ENCODE data around the gene STAC2. TPM values are rescaled to one million over a fixed set of nuclear protein-coding genes. Genes with fewer than 3 reads are reported as not detected.
A peak's percentile ranks its signal among the peaks of the same experiment; 100 is the strongest.

Gene STAC2
- total and polyA plus RNA-seq, 7 donors, result 0.07 to 1.2 (median 0.32) TPM; not detected in 1

DNA sequence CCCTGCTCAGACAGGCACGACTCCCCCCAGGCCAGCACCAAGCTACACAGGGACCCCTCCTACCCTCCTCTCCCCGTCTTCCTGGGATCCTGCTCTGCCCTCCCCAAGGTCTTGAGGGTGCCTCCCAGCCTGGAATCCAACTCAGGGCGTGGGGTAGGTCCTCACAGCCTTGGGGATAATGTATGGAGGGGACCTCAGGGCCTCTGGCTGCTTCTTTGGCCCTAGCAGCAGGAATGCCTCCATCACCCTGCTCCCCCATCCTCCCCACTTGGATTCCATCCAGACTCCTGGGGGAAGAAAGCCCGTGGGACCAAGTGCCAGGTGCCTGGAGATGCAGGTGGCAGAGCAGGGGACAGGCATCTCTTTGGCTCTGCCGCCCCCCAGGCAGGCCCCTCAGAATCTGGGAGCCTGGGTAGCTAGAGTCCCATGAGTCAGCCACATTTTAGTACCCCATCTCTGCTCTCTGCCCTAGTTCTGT lies 10.7 kb upstream of the STAC2 start:
- WGBS, 3 donors, result 55 to 61% (median 60%) methylated on average over 5 of the region's 5 CpGs
- DNase-seq (no peak), ATAC-seq (no peak)
- no peak overlapping the region for H3K27ac ChIP-seq
- no peaks in the 10 kb centered on the region for H3K9me3 ChIP-seq
- peaks cover 0 to 3% (median 0%) of the 10 kb centered on the region in 3 donors for H3K27me3 ChIP-seq (ENCODE audit: insufficient read depth in 3 of 3, low read length in 2 of 3)
- no peaks in the 10 kb centered on the region for H3K36me3 ChIP-seq (ENCODE audit: insufficient read depth in 1 of 2, low read depth in 1 of 2)
- intact Hi-C loops (cut with DNase I), result loop anchor here in 1 of 2 donors (10.0 kb wide), 1 partner anchor 72 kb away; the partner anchor contains the start of gene ARL5C
- TF ChIP-seq, protein P1, sequence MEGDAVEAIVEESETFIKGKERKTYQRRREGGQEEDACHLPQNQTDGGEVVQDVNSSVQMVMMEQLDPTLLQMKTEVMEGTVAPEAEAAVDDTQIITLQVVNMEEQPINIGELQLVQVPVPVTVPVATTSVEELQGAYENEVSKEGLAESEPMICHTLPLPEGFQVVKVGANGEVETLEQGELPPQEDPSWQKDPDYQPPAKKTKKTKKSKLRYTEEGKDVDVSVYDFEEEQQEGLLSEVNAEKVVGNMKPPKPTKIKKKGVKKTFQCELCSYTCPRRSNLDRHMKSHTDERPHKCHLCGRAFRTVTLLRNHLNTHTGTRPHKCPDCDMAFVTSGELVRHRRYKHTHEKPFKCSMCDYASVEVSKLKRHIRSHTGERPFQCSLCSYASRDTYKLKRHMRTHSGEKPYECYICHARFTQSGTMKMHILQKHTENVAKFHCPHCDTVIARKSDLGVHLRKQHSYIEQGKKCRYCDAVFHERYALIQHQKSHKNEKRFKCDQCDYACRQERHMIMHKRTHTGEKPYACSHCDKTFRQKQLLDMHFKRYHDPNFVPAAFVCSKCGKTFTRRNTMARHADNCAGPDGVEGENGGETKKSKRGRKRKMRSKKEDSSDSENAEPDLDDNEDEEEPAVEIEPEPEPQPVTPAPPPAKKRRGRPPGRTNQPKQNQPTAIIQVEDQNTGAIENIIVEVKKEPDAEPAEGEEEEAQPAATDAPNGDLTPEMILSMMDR (IDR thresholded peaks at IDR 0.05), result no peak
- peaks cover 13% of the 10 kb centered on the region for H3K4me1 ChIP-seq
- no peak overlapping the region for H3K4me3 ChIP-seq

DNA sequence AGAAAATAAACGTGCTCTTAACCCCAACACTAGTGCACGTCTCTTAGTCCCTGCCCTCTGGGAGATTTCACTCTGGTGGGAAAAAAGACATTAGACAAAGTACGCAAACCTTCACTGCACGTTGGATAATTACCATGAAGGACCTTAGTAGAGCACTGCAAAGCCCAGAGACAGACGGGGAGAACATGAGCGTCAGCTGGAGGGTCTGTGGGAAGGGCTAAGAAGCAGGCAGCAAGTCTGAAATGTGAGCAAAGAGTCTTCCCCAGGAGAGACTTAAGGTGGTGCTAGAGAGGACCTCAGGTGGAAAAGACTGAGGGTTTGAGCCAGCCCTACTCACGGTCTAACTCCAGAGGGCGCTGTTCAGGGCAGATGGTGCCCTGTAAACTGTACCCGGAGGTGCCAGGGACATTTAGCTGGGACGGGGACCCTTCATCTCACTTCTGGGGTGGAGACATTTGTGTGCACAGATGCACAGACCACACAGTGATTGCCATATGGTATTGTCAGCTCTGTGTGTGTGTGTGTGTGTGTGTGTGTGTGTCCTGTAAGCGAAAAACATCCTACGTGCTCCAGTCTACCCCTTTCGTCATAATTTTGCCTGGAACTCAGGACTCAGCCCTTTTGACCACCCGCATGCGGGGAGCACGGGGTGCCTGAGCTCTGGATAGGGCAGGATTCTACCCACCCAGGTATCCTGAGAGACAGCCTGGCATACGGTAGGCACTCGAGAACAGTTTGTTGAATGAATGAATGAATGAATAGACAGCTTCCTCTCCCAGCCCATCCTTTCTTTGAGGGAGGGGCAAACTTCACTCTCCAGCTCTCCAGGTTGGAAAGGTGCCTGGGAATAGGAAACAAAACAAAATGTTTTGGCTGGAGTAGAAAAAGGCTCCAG lies 10.1 kb upstream of the STAC2 start:
- Histone ChIP-seq H3K36me3 (ENCODE audit: insufficient read depth in 1 of 2, low read depth in 1 of 2) (no peaks in the 10 kb centered on the region), H3K27me3 (ENCODE audit: insufficient read depth in 3 of 3, low read length in 2 of 3) (peaks cover 0 to 4% (median 0%) of the 10 kb centered on the region in 3 donors), H3K4me3 (no peak overlapping the region), H3K4me1 (peaks cover 15% of the 10 kb centered on the region), H3K27ac (no peak overlapping the region), H3K9me3 (no peaks in the 10 kb centered on the region)
- WGBS, 3 donors, result 31 to 32% (median 32%) methylated on average over 18 of the region's 18 CpGs
- DNase-seq, result no peak
- TF ChIP-seq, protein P1 (IDR thresholded peaks at IDR 0.05), result peak; percentile 47
- intact Hi-C loops (cut with DNase I), result loop anchor here in 1 of 2 donors (10.0 kb wide), 1 partner anchor 71 kb away; the partner anchor contains the start of gene ARL5C
- peak; percentile 55 to 78 (median 64) for ATAC-seq

DNA sequence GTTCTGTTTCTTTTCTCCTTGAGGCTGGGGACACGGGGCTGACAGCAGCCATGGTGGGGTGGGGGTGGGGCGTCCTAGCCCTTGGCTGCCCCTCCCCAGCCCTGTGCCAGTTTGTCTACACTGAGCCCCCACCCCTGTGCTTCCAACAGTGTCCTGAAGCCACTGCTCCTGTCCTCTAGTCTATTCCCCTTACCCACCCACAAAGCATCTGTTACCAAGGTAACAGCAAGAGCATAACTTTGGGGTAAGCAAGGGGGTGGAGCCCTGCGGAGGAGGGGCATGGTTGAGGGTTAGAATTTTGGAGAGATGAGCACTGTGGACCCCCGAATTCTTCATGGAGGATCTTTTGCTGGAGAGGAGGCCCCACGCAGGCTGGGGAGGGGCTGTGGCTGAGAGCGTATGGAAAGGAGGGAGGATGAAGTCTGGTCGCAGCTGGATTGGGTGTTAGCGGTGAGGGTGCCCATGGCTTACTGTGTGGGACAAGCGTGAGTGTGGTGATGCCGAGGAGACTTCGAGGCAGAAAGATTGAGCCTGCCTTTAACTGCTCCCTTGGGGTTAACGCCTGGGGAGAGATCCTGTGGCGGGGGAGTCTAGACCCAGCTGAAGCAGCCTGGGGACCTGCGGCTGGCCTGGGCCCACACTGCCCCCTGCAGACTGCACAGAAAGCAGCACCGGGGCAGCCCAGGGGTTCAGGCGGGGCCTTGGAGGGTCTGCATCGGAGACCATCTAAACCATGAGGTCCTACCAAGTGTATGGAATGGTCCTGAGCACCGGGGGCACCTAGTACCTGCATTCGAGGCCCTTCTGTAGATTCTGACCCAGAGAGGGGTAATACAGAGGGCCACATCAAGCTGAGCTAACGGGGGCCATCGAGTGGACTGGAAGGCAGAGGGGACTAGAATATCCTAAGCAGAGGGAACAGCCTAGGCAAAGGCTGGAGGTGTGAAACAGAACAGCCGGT lies 6.1 kb upstream of the STAC2 start:
- peak; percentile 81 to 90 (median 86) for ATAC-seq
- peak; percentile 57 to 82 for DNase-seq
- no peaks in the 10 kb centered on the region for H3K9me3 ChIP-seq
- H3K4me3 ChIP-seq, result peak overlapping the region; percentile 18
- H3K27ac ChIP-seq, result no peak overlapping the region
- no peaks in the 10 kb centered on the region for H3K36me3 ChIP-seq (ENCODE audit: insufficient read depth in 1 of 2, low read depth in 1 of 2)
- H3K4me1 ChIP-seq, result peaks cover 17% of the 10 kb centered on the region
- intact Hi-C loops (cut with DNase I), result loop anchor here (1.0 to 10.0 kb wide), 2 partner anchors 25 to 67 kb away; partner anchors contain the start of gene ARL5C (in 1 of the 2)
- TF ChIP-seq, protein P1 (IDR thresholded peaks at IDR 0.05), result peak; percentile 81
- H3K27me3 ChIP-seq (ENCODE audit: insufficient read depth in 3 of 3, low read length in 2 of 3), result peaks cover 0 to 6% (median 0%) of the 10 kb centered on the region in 3 donors
- 10 to 14% (median 12%) methylated on average over 22 of the region's 22 CpGs for WGBS, 3 donors

DNA sequence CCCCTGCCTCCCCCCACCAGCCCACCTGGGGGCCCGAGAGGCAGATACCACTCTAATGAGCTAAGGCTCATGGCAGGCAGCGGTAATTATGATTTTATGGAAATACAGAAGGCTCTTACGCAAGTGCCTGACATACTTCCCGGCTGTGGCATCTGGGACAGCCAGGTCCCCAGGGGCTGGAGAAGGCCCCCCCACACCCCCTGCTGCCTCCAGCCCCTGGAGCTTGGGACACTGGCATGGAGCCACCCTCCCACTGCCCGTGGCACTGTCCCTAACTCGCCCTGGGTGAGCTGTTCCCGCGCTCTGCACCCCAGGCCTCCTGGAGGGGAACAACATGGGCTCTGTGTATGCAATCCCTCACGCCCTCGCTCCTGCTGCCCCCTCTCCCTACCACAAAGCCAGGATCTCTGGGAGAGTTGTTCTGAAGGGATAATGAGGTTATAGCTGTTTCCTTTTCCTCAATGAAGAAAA lies 5.4 kb upstream of the STAC2 start:
- no peak for DNase-seq
- intact Hi-C loops (cut with DNase I), result loop anchor here in 1 of 2 donors (10.0 kb wide), 1 partner anchor 66 kb away; the partner anchor contains the start of gene ARL5C

More for the DNA sequence above, 5.4 kb upstream of the STAC2 start:
- Histone ChIP-seq H3K4me3 (no peak overlapping the region), H3K36me3 (ENCODE audit: insufficient read depth in 1 of 2, low read depth in 1 of 2) (no peaks in the 10 kb centered on the region), H3K9me3 (no peaks in the 10 kb centered on the region), H3K4me1 (peaks cover 19% of the 10 kb centered on the region), H3K27ac (no peak overlapping the region), H3K27me3 (ENCODE audit: insufficient read depth in 3 of 3, low read length in 2 of 3) (peaks cover 0 to 13% (median 0%) of the 10 kb centered on the region in 3 donors)
- 36 to 50% (median 39%) methylated on average over 10 of the region's 10 CpGs for WGBS, 3 donors
- ATAC-seq, result no peak
- TF ChIP-seq, protein P1 (IDR thresholded peaks at IDR 0.05), result no peak

Data from psoas muscle (tissue), 8 donors.